GM10248 (cell line): ENCODE measurements around the gene XRCC5.
"Not testable (repeated sequence)": the region's sequence is repeated elsewhere in the genome, so short reads cannot be mapped to it uniquely, and the experiment has no call there.

Source experiments
- CTCF ChIA-PET: fragments of 300-600 bp; sonication (Branson Sonifier 250); formaldehyde crosslinking; extraction: SDS; loops from one replicate; lab custom pipeline; 2021; ENCODE audit warnings: antibody characterized with exemption; lab: Yijun Ruan, JAX
- POLR2A ChIA-PET: fragments of 350-650 bp; sonication (Branson Sonifier 250); formaldehyde crosslinking; extraction: SDS; loops from one replicate; lab custom pipeline; 2020; ENCODE audit warnings: antibody characterized with exemption; lab: Yijun Ruan, JAX
- DNase-seq: peaks from one replicate; pipeline ENCODE4 v3.0.0; 2012; ENCODE audit errors: extremely low spot score
- TF ChIP-seq, protein P1 (sequence below): IDR thresholded peaks from 2 replicates; pipeline ENCODE4 v1.5.1; 2012; ENCODE audit warnings: mild to moderate bottlenecking, low read depth; ENCODE audit errors: extremely low read depth, missing control alignments, control extremely low read depth

Gene XRCC5

GRCh38 chr2:216075510-216076485, 33.4 kb upstream of the XRCC5 start:
- POLR2A ChIA-PET, result no interaction called here
- CTCF ChIA-PET, result interaction anchor here (1.0 to 1.3 kb wide), 3 partner anchors 10 to 18 kb away, joined by 3 to 5 read pairs (median 4); no protein-coding TSS in a partner anchor
- TF ChIP-seq, protein P1, sequence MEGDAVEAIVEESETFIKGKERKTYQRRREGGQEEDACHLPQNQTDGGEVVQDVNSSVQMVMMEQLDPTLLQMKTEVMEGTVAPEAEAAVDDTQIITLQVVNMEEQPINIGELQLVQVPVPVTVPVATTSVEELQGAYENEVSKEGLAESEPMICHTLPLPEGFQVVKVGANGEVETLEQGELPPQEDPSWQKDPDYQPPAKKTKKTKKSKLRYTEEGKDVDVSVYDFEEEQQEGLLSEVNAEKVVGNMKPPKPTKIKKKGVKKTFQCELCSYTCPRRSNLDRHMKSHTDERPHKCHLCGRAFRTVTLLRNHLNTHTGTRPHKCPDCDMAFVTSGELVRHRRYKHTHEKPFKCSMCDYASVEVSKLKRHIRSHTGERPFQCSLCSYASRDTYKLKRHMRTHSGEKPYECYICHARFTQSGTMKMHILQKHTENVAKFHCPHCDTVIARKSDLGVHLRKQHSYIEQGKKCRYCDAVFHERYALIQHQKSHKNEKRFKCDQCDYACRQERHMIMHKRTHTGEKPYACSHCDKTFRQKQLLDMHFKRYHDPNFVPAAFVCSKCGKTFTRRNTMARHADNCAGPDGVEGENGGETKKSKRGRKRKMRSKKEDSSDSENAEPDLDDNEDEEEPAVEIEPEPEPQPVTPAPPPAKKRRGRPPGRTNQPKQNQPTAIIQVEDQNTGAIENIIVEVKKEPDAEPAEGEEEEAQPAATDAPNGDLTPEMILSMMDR, result no peak
- DNase-seq, result no peak

DNA sequence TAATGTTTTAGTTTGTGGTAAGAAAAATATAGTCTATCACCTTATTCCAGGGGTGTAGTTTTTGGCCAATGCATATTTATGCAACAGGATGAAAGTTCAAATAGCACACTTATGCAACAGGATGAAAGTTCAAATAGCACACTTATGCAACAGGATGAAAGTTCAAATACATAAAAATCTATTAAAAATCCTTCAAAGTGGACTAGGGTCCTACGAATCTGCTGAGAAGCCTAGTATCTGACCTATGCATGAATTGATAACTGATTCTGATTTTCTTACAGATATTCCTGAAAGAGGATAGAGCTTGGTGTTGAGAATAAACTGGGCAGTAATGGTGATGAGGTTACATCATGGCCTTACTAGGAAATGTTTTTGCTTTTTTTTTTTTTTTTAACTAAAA, 30.4 kb upstream of the XRCC5 start:
- TF ChIP-seq, protein P1, result no peak
- DNase-seq, result no peak
- ChIA-PET CTCF (interaction anchor here (0.6 kb wide), 1 partner anchor 45 kb away, joined by 3 read pairs; no protein-coding TSS in a partner anchor), POLR2A (no interaction called here)

GRCh38 chr2:216080048-216080447, 29.1 kb upstream of the XRCC5 start:
- DNase-seq, POLR2A ChIA-PET: not testable (repeated sequence)
- CTCF ChIA-PET, result interaction anchor here (1.5 kb wide), 1 partner anchor 22 kb away, joined by 3 read pairs; no protein-coding TSS in a partner anchor

DNA sequence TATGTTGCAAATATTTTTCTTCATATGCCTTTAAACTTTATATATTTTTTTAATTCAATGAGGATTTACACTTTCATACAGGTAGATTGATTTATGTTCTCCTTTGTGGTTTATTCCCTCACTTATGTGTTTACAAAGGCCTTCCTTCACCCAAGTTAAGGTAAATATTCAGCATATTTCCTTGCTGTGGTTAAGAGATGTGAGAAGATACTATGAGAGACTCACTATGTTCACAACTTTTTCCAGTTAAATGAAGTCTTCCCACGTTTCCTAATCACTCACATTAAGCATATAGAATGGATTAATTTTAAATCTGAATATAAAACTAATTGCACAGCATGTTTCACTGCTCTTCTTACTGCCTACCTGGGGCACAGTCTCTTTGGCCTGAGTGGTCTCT, 28.1 kb upstream of the XRCC5 start:
- CTCF ChIA-PET, result interaction anchor here (0.6 to 1.5 kb wide), 7 partner anchors 11 to 49 kb away, joined by 3 to 5 read pairs (median 3); partner anchors contain the start of gene XRCC5
- POLR2A ChIA-PET, result no interaction called here
- TF ChIP-seq, protein P1, result no peak
- no peak for DNase-seq

- ChIA-PET POLR2A (interaction anchor here (0.6 kb wide), 1 partner anchor 20 kb away, joined by 7 read pairs; no protein-coding TSS in a partner anchor), CTCF (interaction anchor here (0.6 to 1.5 kb wide), 7 partner anchors 12 to 49 kb away, joined by 3 to 5 read pairs (median 3); partner anchors contain the start of gene XRCC5)
- peak; percentile 93 for DNase-seq
- TF ChIP-seq, protein P1, result no peak
Measured at GRCh38 chr2:216081487-216082116, 27.5 kb upstream of the XRCC5 start, which contains the start of the genes PECR and TMEM169. PECR (minus strand) TSS chr2:216081809; CDS start chr2:216081741, 68 bp downstream. TMEM169 (plus strand) TSS chr2:216081919; CDS start chr2:216095964, 14,045 bp downstream.

- CTCF ChIA-PET, result interaction anchor here (1.0 to 2.2 kb wide), 5 partner anchors 12 to 50 kb away, joined by 3 to 7 read pairs (median 4); partner anchors contain the start of gene XRCC5
- POLR2A ChIA-PET, result no interaction called here
- DNase-seq, result no peak
Measured at GRCh38 chr2:216082117-216082711, 26.9 kb upstream of the XRCC5 start.

More at GRCh38 chr2:216082117-216082711, 26.9 kb upstream of the XRCC5 start:
- TF ChIP-seq, protein P1, result no peak
